PFSK-1 (cell line): ENCODE measurements around the gene GAREM1.

Source experiments
- FOXP2 ChIP-seq: optimal IDR thresholded peaks from 2 replicates; pipeline ENCODE3; 2011; ENCODE audit warnings: borderline replicate concordance, control low read depth, inconsistent platforms; ENCODE audit not compliant: insufficient read depth; ENCODE audit errors: extremely low read length, extremely low read depth
- POLR2AphosphoS5 ChIP-seq: IDR thresholded peaks from 2 replicates; pipeline ENCODE4 v1.6.1; 2012; ENCODE audit warnings: low read depth, mild to moderate bottlenecking, control low read depth, low read length, moderate library complexity
- REST ChIP-seq, 2 experiments: IDR thresholded peaks; 2 replicates each; pipeline versions ENCODE4 v1.6.1 to v1.8.0; 2011 to 2012; ENCODE audit warnings: low read depth in 2 of 2, low read length in 2 of 2, control low read depth in 1 of 2, inconsistent platforms in 1 of 2, mild to moderate bottlenecking in 1 of 2, moderate library complexity in 1 of 2; ENCODE audit not compliant: insufficient read depth in 1 of 2
- SIN3A ChIP-seq: IDR thresholded peaks from 2 replicates; pipeline ENCODE4 v1.6.1; 2012; ENCODE audit warnings: mild to moderate bottlenecking, low read length, moderate library complexity, borderline replicate concordance; ENCODE audit not compliant: insufficient read depth
- TAF1 ChIP-seq: IDR thresholded peaks from 2 replicates; pipeline ENCODE4 v1.6.1; 2012; ENCODE audit warnings: low read length, control low read depth, borderline replicate concordance; ENCODE audit not compliant: insufficient read depth

Gene GAREM1

GRCh38 chr18:32461709-32462272 lies 8.9 kb downstream of the GAREM1 start:
- no peak for TF ChIP-seq FOXP2
- no peak for TF ChIP-seq TAF1
- TF ChIP-seq REST (IDR thresholded peaks at IDR 0.05; ENCODE audit: insufficient read depth in 1 of 2, low read depth in 2 of 2, low read length in 2 of 2) = no peak
- TF ChIP-seq POLR2AphosphoS5 = no peak
- no peak for TF ChIP-seq SIN3A

- TF ChIP-seq TAF1 (no peak), REST (IDR thresholded peaks at IDR 0.05; ENCODE audit: insufficient read depth in 1 of 2, low read depth in 2 of 2, low read length in 2 of 2) (no peak), SIN3A (no peak), POLR2AphosphoS5 (no peak), FOXP2 (no peak)
Observed at GRCh38 chr18:32460171-32460731, 10.4 kb downstream of the GAREM1 start.

GRCh38 chr18:32459361-32460101 lies 11.2 kb downstream of the GAREM1 start:
- TF ChIP-seq TAF1 = no peak

GRCh38 chr18:32455361-32455760 lies 15.3 kb downstream of the GAREM1 start:
- TF ChIP-seq SIN3A (no peak), FOXP2 (no peak), TAF1 (no peak), POLR2AphosphoS5 (no peak), REST (IDR thresholded peaks at IDR 0.05; ENCODE audit: insufficient read depth in 1 of 2, low read depth in 2 of 2, low read length in 2 of 2) (no peak)

- TF ChIP-seq POLR2AphosphoS5 = no peak
- TF ChIP-seq REST (IDR thresholded peaks at IDR 0.05; ENCODE audit: insufficient read depth in 1 of 2, low read depth in 2 of 2, low read length in 2 of 2) = no peak
- no peak for TF ChIP-seq SIN3A
- TF ChIP-seq FOXP2 = no peak
- TF ChIP-seq TAF1 = no peak
Observed at GRCh38 chr18:32454593-32454992, 16.1 kb downstream of the GAREM1 start.
